H1 (cell line): Measurements from ENCODE around the gene NIPAL4. TPM values are rescaled to one million over a fixed set of nuclear protein-coding genes. Genes with fewer than 3 reads are reported as not detected.

Source experiments
- CTBP2 ChIP-seq: IDR thresholded peaks from 2 replicates; pipeline ENCODE4 v1.7.0; 2011; ENCODE audit warnings: borderline replicate concordance, mild to moderate bottlenecking, moderate library complexity, mixed read lengths, low read length; ENCODE audit not compliant: insufficient read depth, insufficient read length
- FOSL1 ChIP-seq: IDR thresholded peaks from 2 replicates; pipeline ENCODE4 v1.6.1; 2011; ENCODE audit warnings: mild to moderate bottlenecking, low read depth, low read length, moderate library complexity; ENCODE audit not compliant: insufficient read depth
- SP1 ChIP-seq: IDR thresholded peaks from 2 replicates; pipeline ENCODE4 v1.6.1; 2011; ENCODE audit warnings: low read depth, low read length
- polyA plus RNA-seq, 7 experiments: library from polyadenylated mRNA; depleted of rRNA in 3 of 7; stranded (reverse) in 5 of 7; unstranded in 2 of 7; fragments of >200 nt in 5 of 7; fragments of 200-250 nt in 2 of 7; gene quantifications; 1 replicate in 5 of 7; 2 replicates in 1 of 7; 4 replicates in 1 of 7; pipeline versions ENCODE4 v1.2.1 to v1.2.3, GENCODE V29; 2011 to 2013; ENCODE audit warnings: missing spikeins in 2 of 7, mixed read lengths in 2 of 7
- total RNA-seq: library from RNA; stranded (reverse); fragmentation: NEBNext Ultra II Directional; extraction: Animal tissue kit (Norgen Biotek cat#: 25700); gene quantifications from 2 replicates; pipeline ENCODE4 v1.2.1, GENCODE V29; 2021
- TF ChIP-seq, protein P1 (sequence below), 3 experiments: IDR thresholded peaks; 1 replicate in 2 of 3; 2 replicates in 1 of 3; pipeline versions ENCODE4 v1.5.1 to v1.6.1; 2011; ENCODE audit warnings: low read length in 3 of 3, mild to moderate bottlenecking in 3 of 3, inconsistent platforms in 2 of 3, low read depth in 1 of 3, moderate library complexity in 1 of 3; ENCODE audit not compliant: insufficient read depth in 1 of 3; ENCODE audit errors: control extremely low read depth in 1 of 3

The NIPAL4 gene
- total and polyA plus RNA-seq, 2 of the 8 experiments (the other 6 are each of a cell fraction or from before 2014, with no cell fraction given) = 0.09 to 0.20 TPM

DNA sequence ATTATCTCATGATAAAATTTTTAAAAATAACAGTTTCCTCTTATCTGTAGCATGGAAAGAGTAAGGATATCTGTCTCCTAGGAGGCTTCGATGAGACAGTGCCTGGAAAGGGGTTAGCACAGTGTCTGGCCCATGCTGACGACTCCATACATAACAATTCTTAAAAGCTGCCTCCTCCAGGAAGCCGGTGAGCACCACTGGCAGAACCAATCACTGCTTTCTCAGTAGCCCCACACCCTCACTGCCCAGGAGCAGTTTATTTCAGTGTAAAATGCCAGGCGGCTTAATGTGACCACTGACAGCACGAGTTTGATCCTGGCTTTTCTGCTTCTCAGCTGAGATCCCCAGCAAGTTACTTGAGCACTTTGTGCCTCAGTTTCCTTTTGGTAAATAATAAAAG lies 1.2 kb upstream of the NIPAL4 start (continued):
- TF ChIP-seq, protein P1, sequence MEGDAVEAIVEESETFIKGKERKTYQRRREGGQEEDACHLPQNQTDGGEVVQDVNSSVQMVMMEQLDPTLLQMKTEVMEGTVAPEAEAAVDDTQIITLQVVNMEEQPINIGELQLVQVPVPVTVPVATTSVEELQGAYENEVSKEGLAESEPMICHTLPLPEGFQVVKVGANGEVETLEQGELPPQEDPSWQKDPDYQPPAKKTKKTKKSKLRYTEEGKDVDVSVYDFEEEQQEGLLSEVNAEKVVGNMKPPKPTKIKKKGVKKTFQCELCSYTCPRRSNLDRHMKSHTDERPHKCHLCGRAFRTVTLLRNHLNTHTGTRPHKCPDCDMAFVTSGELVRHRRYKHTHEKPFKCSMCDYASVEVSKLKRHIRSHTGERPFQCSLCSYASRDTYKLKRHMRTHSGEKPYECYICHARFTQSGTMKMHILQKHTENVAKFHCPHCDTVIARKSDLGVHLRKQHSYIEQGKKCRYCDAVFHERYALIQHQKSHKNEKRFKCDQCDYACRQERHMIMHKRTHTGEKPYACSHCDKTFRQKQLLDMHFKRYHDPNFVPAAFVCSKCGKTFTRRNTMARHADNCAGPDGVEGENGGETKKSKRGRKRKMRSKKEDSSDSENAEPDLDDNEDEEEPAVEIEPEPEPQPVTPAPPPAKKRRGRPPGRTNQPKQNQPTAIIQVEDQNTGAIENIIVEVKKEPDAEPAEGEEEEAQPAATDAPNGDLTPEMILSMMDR (IDR thresholded peaks at IDR 0.05; ENCODE audit: control extremely low read depth in 1 of 3, insufficient read depth in 1 of 3, low read depth in 1 of 3, low read length in 3 of 3) = no peak
- no peak for TF ChIP-seq SP1
- no peak for TF ChIP-seq FOSL1
- TF ChIP-seq CTBP2 = no peak
- TF ChIP-seq, all 59 proteins: peak for 0
